ENCODE data around the gene CNOT4.
"Not testable (repeated sequence)": the region's sequence is repeated elsewhere in the genome, so short reads cannot be mapped to it uniquely, and the experiment has no call there.

CNOT4 gene

DNA sequence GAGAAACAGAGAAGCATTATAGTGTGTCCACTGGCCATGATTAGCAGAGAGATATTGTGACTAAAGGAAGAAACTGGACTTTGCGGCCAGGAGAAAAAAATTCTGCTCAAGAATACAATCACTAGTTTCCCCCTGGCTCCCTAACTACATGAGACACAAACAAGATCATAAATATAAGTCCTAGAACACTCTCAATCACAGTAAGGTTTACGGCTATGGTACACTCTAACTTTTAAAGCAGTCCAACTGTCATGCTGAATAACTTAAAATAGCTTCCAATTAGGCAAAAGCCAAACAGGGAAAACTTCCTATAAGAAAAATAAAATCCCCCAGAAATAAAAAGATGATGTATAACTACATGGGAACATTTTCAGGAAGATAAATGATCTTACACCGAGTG, 144.2 kb downstream of the CNOT4 start:
- no peak for DNase-seq (ENCODE audit: low read depth in 2 of 2)

DNA sequence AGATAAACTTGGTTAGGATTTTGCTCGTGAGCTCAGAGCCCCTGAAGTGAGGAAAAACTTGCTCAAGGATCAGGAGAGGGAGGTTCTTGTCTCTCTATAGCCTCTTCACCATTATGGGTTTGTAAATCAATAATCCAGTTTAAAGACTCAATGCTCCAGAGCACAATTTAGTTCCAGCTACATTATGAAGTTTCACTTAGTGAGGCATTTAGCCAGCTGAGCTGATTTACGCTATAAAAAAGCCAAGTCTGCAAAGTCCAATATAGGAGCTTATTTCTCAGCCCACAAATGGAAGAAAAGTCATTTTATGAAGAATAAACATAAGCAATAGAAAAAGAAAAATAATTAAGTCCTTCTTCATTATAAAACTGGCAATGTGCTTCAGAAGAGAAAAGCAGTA, 145.7 kb downstream of the CNOT4 start:
- DNase-seq (ENCODE audit: low read depth in 2 of 2), result no peak

DNA sequence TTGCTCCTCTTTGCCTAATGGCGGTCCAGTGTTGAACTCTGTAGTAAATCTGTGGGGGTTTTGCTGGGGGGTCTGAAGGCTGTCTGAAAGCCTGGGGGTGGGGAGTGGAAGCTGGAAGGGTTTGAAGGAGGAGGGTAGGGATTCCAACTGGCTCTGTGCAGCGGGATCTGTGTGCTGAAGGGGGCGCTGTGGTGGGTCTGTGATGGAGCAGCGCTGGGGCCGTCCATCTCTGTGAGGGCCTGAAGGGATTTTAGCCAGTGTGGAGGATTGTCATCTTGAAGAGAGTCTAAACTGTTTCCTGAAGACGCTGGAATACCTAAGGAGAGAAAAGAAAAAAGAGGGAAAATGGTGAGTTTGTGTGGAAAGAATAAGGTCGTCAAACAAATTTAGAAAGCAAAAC, 147.0 kb downstream of the CNOT4 start:
- no peak for DNase-seq (ENCODE audit: low read depth in 2 of 2)

DNA sequence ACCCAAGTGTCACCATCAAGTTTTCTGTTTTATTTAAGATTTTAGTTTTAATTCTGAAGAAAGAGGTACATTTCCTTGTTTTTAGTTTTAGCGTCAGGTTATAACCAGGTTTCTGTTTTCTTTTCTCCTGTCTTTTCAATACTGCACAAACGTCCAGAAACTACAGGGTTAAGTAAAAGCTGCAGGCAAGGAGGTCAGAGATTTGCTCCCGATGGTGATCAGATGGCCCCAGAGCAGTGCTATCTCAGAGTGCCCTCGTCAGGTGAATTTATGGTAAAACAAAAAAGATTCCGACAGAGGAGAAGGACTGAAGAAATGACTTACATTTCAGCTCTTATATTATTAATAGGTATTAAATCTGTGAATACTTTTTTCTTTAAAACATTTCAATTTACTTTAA, 148.1 kb downstream of the CNOT4 start:
- no peak for DNase-seq (ENCODE audit: low read depth in 2 of 2)

DNA sequence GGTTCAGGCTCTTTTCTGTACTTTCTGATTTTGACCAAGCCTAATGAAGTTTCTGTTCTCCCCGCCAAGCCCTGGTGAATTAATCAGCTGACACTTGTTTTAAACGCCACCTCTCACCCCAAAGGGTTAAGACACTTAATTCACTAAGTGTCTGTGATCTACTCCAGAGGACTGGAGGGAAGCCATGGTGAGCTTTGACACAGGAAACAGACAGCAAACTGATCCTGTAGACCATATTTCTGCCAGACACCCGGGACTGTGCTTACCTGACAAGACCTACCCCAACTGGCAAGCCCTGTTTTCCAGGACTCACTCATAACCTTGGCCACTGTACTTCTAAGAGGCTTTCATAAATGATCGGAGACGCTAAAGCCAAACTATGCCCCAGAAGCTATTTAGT, 150.3 kb downstream of the CNOT4 start:
- DNase-seq (ENCODE audit: low read depth in 2 of 2), result no peak

DNA sequence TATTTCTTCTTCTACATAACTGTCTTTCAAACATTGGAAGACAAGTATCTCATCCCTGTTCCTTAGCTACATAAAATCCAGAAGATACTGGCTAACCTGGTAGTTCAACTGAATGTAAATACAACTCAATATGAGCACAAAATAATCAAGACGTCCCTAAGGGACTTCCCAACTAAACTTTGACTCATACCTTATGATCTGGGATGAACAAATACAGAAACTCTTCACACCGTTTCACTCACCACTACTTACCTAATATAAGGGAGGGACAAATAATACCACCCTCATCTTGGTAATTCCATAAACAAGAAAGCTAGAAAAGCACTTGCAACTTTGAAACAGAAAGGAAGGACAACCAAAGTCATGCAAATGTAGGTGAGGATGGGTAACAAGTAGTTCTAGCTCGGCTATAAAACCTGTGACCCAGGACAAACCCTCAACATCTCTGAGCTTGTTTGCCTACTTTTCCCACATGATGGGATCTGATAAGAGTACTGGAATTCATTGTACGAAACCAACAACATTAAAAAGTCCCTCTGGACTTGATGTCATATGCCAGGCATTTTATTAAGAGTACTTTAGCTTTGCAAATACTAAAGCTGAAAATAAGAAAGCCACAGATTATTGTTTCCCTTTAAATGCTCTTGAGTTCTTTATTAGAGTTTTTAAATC, 154.4 kb downstream of the CNOT4 start:
- no peak for DNase-seq (ENCODE audit: low read depth in 2 of 2)

DNA sequence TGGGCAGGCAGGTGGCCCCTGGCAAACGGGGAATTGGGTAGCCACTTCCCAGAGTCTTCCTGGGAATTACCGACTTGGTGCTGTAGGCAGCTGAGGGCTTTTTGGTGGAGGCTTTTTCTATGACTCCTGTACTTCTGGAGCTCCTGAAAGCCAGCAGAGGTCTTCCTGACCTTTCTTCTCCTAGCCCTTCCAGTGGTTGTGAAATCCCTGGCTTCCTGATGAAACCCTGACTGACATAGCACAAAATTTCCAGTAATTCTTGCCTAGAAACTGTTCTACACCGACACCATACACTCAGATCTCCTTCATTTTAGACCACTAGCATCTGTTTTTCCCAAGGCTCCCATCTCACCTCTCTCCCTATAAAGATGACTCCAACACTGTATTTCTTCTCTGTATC, 156.1 kb downstream of the CNOT4 start:
- DNase-seq (ENCODE audit: low read depth in 2 of 2), result no peak

DNA sequence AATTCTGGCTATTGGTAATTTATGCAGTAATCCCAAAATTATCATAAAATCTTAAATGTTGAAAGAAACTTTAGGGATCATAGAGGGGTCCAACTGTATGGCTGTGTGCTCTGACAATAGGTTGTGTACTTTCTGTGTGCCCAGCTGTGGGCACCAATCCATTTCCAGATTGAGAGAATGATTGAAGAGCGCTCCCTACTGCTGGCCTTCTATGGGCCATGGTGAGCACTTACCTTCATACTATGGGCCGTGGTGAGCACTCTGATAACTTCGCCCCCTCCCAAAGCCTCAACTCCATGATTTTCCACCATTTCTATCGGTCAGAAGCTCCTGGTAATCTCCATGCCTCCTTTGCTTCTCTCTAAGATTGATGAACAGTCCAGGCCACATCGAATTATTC, 157.6 kb downstream of the CNOT4 start:
- no peak for DNase-seq (ENCODE audit: low read depth in 2 of 2)

DNA sequence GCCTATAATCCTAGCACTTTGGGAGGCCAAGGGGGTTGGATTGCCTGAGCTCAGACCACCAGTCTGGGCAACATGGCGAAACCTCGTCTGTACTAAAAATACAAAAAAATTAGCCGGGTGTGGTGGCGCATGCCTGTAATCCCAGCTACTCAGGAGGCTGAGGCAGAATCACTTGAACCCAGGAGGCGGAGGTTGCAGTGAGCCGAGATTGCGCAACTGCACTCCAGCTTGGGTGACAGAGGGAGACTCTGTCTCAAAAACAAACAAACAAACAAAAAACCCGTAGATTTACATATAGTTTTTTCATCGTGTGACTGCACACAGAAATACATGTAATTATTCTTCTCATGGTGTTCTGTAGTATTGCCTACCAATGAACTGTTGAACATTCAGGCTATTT, 158.8 kb downstream of the CNOT4 start:
- not testable (repeated sequence) for DNase-seq (ENCODE audit: low read depth in 2 of 2)

DNA sequence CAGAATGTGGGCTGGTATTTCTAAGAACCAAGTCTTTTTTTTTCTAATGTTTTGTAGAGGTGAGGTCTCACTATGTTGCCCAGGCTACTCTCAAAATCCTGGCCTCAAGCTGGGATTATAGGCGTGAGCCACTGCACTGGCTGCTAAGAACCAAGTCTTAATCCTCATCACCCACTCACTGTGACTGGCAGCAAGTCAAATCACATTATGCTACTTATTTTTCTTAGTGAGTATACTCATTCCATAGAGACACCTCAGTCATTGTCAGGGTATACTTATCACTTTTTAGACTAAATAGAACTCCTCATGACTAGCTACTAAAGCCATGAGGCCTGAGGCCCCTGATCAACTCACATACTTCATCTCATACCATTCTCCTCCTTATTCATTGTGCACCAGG, 160.2 kb downstream of the CNOT4 start:
- DNase-seq (ENCODE audit: low read depth in 2 of 2), result no peak

DNA sequence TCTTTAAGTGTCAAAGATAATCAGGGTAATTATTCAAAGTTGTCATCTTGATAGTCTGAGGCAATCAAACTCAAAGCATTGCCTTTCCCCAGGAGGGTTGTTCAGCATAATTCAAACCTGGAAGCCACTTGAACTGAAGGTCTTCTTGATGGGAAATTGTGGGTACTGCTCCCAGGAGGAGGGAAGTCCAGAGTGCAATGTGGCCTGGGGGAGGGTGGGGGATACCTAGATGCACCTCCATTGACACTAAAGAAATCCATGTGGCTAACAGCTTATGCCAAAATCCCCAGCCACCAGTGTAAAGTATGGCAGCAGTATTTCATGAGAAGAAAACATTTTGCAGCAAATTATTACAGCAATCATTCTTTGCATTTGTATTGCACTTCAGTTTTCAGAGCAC, 161.4 kb downstream of the CNOT4 start:
- no peak for DNase-seq (ENCODE audit: low read depth in 2 of 2)

DNA sequence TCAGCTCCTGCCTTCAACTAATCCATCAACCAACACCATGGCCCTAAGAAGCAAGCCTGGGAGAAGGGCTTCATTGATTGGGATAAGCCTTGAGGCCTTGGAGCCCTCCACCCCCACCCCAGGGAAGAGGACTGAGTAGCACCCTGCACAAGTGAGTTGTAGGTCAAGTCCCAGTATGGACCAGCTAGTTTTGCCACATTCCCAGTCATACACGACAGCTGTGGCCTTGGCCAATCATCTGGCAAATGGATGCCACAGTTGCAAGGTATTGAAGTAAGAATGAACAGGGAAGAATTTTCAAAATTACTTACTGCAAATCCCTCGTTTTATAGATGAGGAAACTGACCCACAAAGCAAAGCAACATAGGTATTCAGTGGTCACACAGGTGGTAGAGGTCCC, 166.5 kb downstream of the CNOT4 start:
- no peak for DNase-seq (ENCODE audit: low read depth in 2 of 2)

DNA sequence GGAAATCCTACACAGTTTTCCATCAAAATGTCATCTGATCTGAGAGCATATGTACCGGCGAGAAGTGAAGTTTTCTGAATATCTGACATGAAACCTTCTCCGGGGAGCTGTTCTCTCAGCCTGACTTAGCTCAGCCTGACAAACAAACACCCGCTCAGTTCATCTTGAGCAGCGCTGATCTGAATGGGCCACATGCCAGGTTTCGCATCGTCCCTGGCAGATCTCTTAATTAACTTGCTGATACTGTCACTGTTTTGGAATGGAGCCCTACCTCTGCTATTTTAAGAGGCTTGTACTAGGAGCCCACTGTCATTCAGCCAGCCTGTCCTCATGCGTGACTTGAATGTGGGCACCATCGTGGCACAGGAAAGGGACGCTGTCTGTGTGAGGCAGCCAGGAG, 167.0 kb downstream of the CNOT4 start:
- DNase-seq (ENCODE audit: low read depth in 2 of 2), result no peak

DNA sequence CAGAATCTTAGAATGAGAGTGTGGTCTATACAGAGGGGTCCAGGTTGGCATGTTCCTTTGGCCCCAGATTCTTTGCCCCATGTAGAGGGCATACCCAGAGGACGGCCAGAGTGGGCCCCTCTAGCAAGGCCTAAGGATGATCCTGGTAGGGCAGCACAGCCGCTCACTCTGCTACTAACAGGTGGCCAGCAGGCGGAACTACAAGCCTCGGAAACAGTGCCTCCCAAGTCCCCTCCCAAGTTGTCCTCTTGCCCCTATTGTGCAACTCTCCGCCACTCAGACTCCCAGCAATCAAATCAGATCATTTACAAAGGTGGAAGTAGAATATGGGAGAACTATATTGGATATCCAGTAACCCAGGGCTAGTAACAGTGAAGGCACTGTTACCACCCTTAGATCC, 168.9 kb downstream of the CNOT4 start:
- DNase-seq (ENCODE audit: low read depth in 2 of 2), result no peak

DNA sequence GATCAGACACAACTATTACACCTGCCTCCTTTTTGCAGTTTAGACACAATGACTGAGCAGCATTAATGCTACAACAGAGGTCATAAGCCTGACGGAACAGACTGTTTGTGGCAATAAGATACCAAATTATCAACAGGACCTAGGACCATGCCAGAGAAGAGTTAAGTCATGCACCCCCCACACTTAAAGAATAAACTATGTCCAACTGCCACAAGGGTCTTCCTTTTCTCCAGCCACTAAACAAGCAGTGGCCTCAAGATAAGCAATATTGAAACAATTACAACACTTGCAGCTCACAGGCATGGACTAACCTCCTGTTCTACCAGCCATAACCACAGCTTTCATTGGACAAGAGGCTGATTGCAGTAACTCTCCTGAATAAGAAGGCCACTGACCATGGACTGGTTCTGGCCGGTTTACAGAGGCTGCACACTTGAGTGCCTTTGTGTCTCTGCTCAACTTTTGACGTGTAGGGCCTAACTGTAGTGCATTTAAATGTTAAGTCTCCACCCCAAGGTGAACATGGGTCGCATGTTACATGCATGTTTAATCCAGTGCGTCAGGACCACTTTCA, 171.8 kb downstream of the CNOT4 start:
- no peak for DNase-seq (ENCODE audit: low read depth in 2 of 2)

DNA sequence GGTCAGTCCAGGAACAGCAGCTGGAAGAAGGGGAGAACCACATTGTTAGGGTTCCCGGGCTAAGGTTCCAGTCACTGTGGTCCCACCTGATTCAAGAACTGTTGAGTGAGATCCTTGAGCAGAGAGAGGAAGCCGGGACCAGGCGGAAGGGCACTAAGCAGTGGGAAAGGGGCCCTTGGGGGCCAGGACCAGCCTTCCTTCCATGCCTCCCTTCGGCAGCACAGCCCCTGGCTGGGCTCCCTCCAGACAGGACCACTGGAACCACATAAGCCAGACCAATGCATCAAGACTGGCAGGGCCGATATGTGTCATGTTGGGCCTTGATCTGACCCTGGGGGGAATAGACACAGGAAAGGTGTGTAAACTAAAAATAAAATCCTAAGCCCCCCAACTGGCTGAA, 172.4 kb downstream of the CNOT4 start:
- no peak for DNase-seq (ENCODE audit: low read depth in 2 of 2)

DNA sequence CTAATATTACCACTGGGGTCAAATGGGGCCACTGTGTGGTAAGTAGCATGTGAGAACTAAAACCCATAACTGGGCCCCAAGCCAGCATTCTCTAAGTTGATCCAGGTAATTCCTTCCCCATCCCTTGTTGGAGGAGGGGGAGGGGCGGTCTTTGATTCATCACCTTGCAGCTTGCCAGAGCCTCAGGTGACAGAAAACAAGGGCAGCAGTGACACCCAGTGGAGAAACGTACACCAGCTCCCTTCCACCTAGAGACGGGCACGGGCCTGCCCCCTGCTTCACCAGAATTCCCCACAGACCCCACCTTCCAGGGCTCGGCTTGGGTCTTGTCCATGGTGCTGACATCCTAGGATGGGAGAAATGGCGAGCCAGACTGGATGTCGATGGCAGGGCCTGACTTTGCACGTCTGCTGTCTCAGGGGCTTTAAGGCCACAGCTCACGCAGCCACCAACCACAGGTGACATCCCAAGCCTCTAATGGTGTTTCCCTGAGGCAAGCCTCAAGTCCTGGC, 174.2 kb downstream of the CNOT4 start:
- no peak for DNase-seq (ENCODE audit: low read depth in 2 of 2)

DNA sequence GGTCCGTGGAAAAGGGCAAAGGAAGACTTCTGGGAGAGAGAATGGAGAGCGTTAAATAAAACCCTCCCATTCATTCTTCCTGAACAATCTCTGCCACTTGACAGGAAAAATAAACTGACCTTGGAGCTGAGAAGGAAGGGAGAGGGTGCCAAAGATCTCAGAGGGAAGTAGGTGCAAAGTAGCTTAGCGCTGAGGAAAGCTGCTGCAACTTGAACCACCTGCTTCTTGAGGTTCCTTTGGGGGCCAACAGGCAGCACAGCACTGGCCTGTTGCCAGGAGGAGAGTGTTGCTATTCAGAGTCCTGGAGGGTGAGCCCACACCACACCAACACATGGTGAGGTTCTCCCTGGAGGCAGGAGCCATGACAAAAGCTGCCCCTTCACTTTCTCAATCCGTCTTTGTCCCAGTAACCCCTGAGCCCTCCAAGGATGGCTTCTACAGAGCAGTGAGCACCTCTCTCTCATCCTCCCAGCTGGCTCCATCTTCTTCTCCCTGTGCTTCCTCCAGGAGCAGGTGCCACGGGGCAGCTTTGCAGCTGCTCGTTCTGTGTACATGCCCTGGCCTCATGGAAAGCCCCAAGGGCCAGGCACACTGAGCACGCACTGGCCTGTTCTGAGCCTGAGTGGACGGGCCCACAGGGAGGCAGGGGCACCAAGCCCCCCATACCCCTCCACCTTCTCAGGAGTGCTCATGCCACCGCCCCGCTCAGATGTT, 174.9 kb downstream of the CNOT4 start:
- no peak for DNase-seq (ENCODE audit: low read depth in 2 of 2)

DNA sequence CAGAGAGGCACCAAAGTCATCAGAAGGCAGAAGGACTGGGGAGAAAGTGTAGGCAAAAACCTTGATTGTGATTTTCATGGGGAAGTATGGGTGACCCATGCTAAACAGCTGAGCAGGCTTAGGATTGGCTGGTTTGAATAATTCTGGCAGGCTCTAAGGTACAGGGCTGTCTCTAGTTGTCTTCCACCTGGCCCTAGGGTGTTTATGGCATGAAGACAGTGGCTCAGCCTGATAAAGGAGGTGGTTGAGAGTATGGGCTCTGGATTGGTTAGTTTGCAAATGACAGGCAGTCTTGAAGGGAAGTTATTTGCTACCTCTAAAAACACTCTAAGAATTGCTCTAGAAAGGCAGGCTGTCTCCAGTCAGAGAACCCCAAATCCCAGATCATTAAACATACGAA, 176.0 kb downstream of the CNOT4 start:
- no peak for DNase-seq (ENCODE audit: low read depth in 2 of 2)

DNA sequence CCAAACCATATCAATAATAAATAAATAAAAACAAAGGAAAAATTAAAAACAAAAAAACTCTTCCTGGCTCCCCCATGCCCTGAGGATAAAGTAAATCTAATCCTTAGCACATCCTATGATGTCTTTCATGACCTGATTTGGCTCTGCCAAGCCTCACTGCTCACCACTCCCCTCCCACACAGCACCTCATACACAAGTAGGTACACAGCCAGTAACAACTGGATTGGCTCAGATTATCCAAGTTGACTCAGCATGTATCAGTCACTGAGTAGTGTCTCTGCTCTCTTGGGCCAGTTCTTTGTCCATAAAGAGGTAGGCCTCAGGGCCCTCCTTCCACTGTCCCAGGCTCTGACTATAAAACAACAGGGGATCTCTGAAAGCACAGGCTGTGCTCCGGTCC, 176.7 kb downstream of the CNOT4 start:
- DNase-seq (ENCODE audit: low read depth in 2 of 2), result no peak

DNA sequence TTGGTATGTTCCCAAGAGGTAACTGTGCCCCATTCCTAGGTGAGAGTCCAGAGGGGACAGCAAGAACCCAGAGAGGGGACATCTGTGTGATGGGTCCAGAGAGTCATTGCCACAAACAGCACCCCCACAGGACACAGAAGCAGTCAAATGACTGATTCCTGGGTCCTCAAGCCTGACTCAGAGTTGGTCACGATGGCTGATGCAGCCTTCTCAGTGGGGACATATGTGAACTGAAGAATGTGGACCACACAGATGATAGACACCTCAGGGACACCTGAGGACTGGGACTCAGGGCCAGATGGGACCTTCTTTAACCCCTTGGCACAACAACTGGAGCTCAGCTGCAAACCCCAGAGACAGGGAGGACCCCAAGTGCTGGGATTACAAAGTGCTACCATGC, 179.8 kb downstream of the CNOT4 start:
- no peak for DNase-seq (ENCODE audit: low read depth in 2 of 2)

DNA sequence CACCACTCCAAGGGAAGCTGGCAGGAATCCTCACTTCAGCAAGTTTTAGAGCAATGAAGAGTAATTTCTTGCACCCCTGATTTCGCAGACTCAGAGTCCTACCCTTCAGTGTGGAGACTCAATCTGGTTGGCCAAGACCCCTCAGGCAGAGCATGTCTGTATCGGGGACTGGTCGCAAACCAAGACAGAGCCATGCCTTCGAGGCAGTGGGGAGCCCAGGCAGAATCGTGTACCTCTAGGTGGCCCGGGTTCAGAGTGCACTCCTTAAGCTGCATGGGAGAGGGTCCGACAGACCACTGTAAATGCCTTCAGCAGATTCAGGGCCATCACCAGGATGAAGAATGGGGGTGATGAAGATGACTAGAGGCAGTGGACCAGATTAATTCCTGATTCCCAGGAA, 181.4 kb downstream of the CNOT4 start:
- no peak for DNase-seq (ENCODE audit: low read depth in 2 of 2)

DNA sequence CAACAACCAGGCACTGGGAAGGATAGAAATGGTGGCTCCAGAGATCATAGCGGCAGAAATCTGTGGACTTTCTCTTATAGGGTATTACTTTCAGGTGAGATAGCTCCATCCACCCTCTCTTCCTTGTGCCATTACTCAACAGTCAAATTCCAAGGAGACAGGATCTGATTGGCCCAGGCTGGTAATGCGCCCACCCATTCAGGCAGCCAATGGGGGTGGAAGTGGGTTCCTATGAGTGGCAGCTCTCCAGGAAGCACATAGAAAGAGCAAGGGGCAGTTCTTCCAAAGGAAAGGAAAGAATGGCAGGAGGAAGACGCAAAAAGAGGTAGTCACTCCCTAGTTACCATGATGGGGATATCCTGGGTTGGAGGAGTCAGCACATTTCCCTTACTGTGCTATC, 181.8 kb downstream of the CNOT4 start:
- DNase-seq (ENCODE audit: low read depth in 2 of 2), result no peak
